Measurements from ENCODE around the gene MEIS1. TPM values are rescaled to one million over a fixed set of nuclear protein-coding genes. Genes with fewer than 3 reads are reported as not detected.

Gene MEIS1
- total and polyA plus RNA-seq, 11 donors: 12.9 to 55.7 (median 41.8) TPM

DNA sequence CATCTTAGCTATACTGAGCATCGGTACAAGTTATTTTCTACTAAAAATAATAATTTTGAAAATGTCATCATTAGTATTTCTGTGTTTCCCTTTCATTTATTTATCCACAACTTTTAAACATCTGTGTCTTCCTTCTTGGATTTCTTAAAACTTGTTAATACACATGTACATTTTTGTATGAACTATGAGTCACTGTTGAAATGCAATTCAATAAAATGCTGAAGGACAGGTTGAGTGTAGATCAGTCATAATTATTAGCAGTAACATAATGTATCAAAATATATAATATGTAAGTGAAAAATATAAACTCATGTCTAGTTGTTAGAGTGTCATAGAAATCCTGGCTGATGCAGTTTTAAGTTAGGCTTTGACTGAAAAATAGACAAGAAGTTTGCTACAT is 115.9 kb downstream of the MEIS1 start:
- H3K9me3 ChIP-seq: no peaks in the 10 kb centered on the region
- intact Hi-C loops (cut with DNase I): no loop called here
- no peak overlapping the region for H3K4me3 ChIP-seq
- H3K36me3 ChIP-seq: peaks cover 0 to 19% (median 0%) of the 10 kb centered on the region in 9 donors
- H3K27me3 ChIP-seq: no peaks in the 10 kb centered on the region
- H3K4me1 ChIP-seq: peaks cover 0 to 35% (median 5%) of the 10 kb centered on the region in 12 donors
- DNase-seq: no peak
- WGBS, 4 donors: 89 to 95% (median 94%) methylated on average over 1 of the region's 1 CpG
- no peak for ATAC-seq
- TF ChIP-seq POLR2A (IDR thresholded peaks at IDR 0.05): no peak
- TF ChIP-seq, protein P1, sequence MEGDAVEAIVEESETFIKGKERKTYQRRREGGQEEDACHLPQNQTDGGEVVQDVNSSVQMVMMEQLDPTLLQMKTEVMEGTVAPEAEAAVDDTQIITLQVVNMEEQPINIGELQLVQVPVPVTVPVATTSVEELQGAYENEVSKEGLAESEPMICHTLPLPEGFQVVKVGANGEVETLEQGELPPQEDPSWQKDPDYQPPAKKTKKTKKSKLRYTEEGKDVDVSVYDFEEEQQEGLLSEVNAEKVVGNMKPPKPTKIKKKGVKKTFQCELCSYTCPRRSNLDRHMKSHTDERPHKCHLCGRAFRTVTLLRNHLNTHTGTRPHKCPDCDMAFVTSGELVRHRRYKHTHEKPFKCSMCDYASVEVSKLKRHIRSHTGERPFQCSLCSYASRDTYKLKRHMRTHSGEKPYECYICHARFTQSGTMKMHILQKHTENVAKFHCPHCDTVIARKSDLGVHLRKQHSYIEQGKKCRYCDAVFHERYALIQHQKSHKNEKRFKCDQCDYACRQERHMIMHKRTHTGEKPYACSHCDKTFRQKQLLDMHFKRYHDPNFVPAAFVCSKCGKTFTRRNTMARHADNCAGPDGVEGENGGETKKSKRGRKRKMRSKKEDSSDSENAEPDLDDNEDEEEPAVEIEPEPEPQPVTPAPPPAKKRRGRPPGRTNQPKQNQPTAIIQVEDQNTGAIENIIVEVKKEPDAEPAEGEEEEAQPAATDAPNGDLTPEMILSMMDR (IDR thresholded peaks at IDR 0.05): no peak
- H3K27ac ChIP-seq: no peak overlapping the region

DNA sequence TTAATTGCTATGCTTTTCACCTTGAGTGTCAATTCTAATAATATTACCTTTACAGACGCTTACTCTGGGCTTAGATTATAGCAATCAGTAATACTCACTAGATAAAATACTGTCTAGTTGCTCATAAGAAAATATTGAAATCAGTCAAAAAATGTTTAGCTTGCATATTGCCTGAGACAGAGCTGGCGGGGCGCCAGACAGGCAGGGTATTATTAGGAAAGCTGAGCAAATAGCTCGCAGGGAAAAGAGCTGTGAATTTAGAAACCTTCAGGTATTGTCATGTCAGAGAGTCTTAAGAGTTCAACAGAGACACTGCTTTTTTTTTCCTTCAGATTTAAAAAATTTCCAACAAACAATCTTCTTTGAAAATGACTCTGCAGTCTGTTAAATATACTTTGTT is 118.4 kb downstream of the MEIS1 start:
- ATAC-seq (no peak), DNase-seq (peak in 4 of 5 donors; percentile 35 to 71 (median 51))
- Histone ChIP-seq H3K27ac (peak overlapping the region in 1 of 12 donors; percentile 74), H3K9me3 (no peaks in the 10 kb centered on the region), H3K4me1 (peaks cover 0 to 27% (median 8%) of the 10 kb centered on the region in 12 donors), H3K4me3 (no peak overlapping the region), H3K27me3 (no peaks in the 10 kb centered on the region), H3K36me3 (peaks cover 0 to 14% (median 0%) of the 10 kb centered on the region in 9 donors)
- no peak for TF ChIP-seq POLR2A (IDR thresholded peaks at IDR 0.05)
- TF ChIP-seq, protein P1 (IDR thresholded peaks at IDR 0.05): no peak
- WGBS, 4 donors: 46 to 56% (median 48%) methylated on average over 4 of the region's 4 CpGs
- intact Hi-C loops (cut with DNase I): no loop called here

DNA sequence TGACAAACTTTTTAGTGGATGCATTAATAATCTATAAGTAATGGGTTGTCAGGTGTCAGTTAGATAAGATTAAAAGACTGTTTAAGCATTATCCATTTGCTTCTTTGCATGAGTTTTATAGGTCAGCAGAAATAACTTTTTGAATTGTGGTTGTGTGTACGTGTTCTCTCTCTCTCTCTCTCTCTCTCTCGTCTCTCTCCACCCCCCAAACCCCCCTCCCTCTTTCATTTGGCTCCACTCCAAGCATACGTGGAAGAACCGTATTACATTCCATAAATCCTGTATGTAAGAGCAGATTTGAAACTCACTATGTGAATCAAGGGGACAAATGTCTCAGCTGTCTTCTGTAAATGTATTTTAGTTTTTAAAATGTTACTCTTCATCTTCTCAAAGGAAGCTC is 120.2 kb downstream of the MEIS1 start:
- Histone ChIP-seq H3K27ac (peak overlapping the region in 11 of 12 donors; percentile 18 to 84 (median 75)), H3K4me3 (peak overlapping the region in 10 of 12 donors; percentile 20 to 52 (median 44)), H3K27me3 (no peaks in the 10 kb centered on the region), H3K9me3 (no peaks in the 10 kb centered on the region), H3K36me3 (peaks cover 0 to 1% (median 0%) of the 10 kb centered on the region in 9 donors), H3K4me1 (peaks cover 0 to 25% (median 8%) of the 10 kb centered on the region in 12 donors)
- intact Hi-C loops (cut with DNase I): loop anchor here in 2 of 10 donors (5.0 kb wide), 2 partner anchors 118 to 123 kb away; partner anchors contain the start of gene MEIS1 (in 1 of the 2)
- 0 to 5% (median 3%) methylated on average over 4 of the region's 4 CpGs for WGBS, 4 donors
- TF ChIP-seq POLR2A (IDR thresholded peaks at IDR 0.05): no peak
- TF ChIP-seq, protein P1 (IDR thresholded peaks at IDR 0.05): no peak
- ATAC-seq: peak; percentile 25 to 71 (median 42)
- DNase-seq: no peak

DNA sequence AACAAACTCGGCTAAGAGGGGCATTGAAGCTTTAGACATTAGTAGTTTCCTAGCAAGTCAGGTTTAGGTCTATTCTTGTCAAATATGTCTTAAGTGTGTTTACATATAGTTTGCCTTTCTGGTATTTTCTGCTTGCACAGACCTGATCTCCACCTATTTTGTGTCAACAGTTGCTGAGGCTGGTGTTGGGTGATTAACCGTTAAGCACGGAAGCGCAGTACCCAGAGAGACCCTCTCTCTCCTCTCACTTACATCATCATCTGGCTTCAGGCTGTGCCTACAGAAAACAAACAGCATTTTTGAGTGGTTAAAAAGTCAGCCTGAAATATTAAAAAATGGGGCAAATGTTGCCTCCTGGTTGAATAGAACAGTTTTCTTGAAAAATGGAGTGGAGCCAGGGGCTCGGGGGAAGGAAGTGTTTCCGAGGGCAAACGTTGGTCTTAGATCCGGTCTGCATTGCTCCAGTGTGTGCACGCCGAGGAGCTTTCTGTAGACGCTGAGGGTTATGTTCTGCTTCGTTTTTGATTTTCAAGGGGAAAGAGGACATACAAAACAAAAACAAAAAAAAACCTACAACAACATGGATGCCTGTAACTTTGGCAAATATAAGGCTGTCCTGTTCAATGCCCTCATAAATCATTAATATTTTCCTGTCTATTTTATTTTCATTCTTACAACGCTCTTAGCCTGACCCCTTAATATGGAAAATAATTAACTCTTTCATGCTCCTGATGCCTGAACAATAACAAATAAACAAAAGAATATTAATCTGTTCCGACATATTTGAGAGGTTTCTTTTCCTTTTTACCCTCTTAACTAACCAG is 120.8 kb downstream of the MEIS1 start:
- peak; percentile 65 to 74 (median 71) for ATAC-seq
- Histone ChIP-seq H3K4me3 (peak overlapping the region in 11 of 12 donors; percentile 12 to 52 (median 44)), H3K9me3 (no peaks in the 10 kb centered on the region), H3K27me3 (no peaks in the 10 kb centered on the region), H3K4me1 (peaks cover 0 to 25% (median 8%) of the 10 kb centered on the region in 12 donors), H3K27ac (peak overlapping the region in 11 of 12 donors; percentile 18 to 84 (median 75)), H3K36me3 (peaks cover 0 to 4% (median 0%) of the 10 kb centered on the region in 9 donors)
- no peak for TF ChIP-seq POLR2A (IDR thresholded peaks at IDR 0.05)
- TF ChIP-seq, protein P1 (IDR thresholded peaks at IDR 0.05): no peak
- peak in 3 of 5 donors; percentile 16 to 46 (median 21) for DNase-seq
- intact Hi-C loops (cut with DNase I): loop anchor here in 2 of 10 donors (5.0 kb wide), 2 partner anchors 118 to 123 kb away; partner anchors contain the start of gene MEIS1 (in 1 of the 2)
- 5 to 7% (median 6%) methylated on average over 14 of the region's 14 CpGs for WGBS, 4 donors
